ENCODE data around the gene IRAK2. TPM values are rescaled to one million over a fixed set of nuclear protein-coding genes. Genes with fewer than 3 reads are reported as not detected.

Gene IRAK2
- total and polyA plus RNA-seq, 4 donors = 2.9 to 33.1 (median 10.0) TPM

DNA sequence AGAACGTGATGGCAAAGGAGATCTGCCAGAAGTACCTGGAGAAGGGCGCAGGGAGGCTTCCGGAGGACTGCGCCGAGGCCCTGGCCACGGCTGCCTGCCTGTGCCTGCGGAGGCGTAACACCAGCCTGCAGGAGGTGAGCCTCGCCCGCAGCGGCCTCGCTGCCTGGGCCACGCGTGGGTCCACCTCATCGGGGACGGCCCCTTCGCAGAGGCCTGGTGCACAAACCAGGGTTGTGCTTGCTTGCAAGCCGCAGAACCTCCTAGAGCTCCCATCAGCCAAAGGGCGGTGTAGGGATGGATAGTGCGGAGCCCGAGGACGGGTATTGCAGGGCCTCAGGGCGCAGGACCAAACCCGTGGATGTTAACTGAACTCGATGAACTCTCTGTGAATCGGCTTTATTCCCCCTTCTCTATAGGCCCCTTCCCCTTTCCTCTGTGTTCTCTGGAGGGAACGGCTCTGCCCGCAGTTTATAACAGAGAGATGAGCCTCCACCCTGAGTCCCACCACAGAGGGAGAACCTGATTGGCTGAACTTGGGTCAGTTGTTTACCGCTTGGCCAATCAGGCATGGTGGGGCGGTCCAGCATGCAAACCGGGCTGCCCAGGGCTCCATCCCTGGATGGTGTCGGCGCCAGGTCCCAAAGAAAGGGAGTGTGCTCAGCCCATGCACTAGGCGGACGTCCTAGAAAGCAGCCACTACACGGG lies 70.0 kb downstream of the IRAK2 start:
- ATAC-seq (ENCODE audit: insufficient read depth, low FRiP score) (no peak), DNase-seq (no peak)
- H3K9ac ChIP-seq (ENCODE audit: insufficient read depth in 1 of 2, low read length in 2 of 2) = no peak overlapping the region
- WGBS, 2 donors = 93 to 94% methylated on average over 36 of the region's 36 CpGs
- H3K9me3 ChIP-seq (ENCODE audit: control insufficient read depth in 4 of 4, insufficient read depth in 3 of 4, low read length in 3 of 4) = no peaks in the 10 kb centered on the region
- no peak overlapping the region for H3K4me3 ChIP-seq
- no peaks in the 10 kb centered on the region for H3K27me3 ChIP-seq (ENCODE audit: control insufficient read depth in 3 of 3, insufficient read depth in 3 of 3, low read length in 2 of 3)
- H3K27ac ChIP-seq (ENCODE audit: low read depth in 1 of 2, low read length in 1 of 2) = peak overlapping the region in 1 of 2 donors; percentile 17
- TF ChIP-seq, protein P1, sequence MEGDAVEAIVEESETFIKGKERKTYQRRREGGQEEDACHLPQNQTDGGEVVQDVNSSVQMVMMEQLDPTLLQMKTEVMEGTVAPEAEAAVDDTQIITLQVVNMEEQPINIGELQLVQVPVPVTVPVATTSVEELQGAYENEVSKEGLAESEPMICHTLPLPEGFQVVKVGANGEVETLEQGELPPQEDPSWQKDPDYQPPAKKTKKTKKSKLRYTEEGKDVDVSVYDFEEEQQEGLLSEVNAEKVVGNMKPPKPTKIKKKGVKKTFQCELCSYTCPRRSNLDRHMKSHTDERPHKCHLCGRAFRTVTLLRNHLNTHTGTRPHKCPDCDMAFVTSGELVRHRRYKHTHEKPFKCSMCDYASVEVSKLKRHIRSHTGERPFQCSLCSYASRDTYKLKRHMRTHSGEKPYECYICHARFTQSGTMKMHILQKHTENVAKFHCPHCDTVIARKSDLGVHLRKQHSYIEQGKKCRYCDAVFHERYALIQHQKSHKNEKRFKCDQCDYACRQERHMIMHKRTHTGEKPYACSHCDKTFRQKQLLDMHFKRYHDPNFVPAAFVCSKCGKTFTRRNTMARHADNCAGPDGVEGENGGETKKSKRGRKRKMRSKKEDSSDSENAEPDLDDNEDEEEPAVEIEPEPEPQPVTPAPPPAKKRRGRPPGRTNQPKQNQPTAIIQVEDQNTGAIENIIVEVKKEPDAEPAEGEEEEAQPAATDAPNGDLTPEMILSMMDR (IDR thresholded peaks at IDR 0.05; ENCODE audit: control extremely low read depth, extremely low read depth) = no peak
- H3K36me3 ChIP-seq (ENCODE audit: control insufficient read depth in 4 of 4, insufficient read depth in 4 of 4, low read length in 4 of 4) = peaks cover 0 to 34% (median 0%) of the 10 kb centered on the region in 4 donors
- H3K4me1 ChIP-seq (ENCODE audit: control insufficient read depth in 5 of 5, insufficient read depth in 5 of 5, low read length in 5 of 5) = peaks cover 0 to 2% (median 0%) of the 10 kb centered on the region in 5 donors

DNA sequence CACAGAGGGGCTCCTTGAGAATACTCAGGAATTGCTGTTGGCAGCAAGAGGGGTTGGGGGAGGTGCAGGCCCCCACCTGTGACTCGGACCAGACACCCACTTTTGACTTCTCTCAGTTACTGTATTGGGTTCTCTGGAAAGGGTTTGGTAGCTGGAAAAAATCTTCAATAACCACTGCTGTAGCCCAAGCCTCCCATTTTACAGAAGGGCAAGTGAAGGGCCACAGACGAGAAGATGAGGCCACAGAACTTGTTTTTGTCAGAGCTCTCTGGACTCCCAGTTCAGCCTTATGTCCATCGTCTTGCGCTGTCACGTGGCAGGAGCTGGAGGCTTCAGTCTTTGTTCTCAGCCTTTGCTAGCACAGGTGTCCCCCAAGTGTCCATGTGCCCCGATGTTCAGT lies 70.8 kb downstream of the IRAK2 start:
- ATAC-seq (ENCODE audit: insufficient read depth, low FRiP score) = no peak
- no peak for DNase-seq
- Histone ChIP-seq H3K4me1 (ENCODE audit: control insufficient read depth in 5 of 5, insufficient read depth in 5 of 5, low read length in 5 of 5) (peaks cover 0 to 2% (median 0%) of the 10 kb centered on the region in 5 donors), H3K27me3 (ENCODE audit: control insufficient read depth in 3 of 3, insufficient read depth in 3 of 3, low read length in 2 of 3) (no peaks in the 10 kb centered on the region), H3K4me3 (no peak overlapping the region), H3K27ac (ENCODE audit: low read depth in 1 of 2, low read length in 1 of 2) (no peak overlapping the region), H3K9me3 (ENCODE audit: control insufficient read depth in 4 of 4, insufficient read depth in 3 of 4, low read length in 3 of 4) (no peaks in the 10 kb centered on the region), H3K9ac (ENCODE audit: insufficient read depth in 1 of 2, low read length in 2 of 2) (no peak overlapping the region), H3K36me3 (ENCODE audit: control insufficient read depth in 4 of 4, insufficient read depth in 4 of 4, low read length in 4 of 4) (peaks cover 0 to 33% (median 0%) of the 10 kb centered on the region in 4 donors)
- TF ChIP-seq, protein P1 (IDR thresholded peaks at IDR 0.05; ENCODE audit: control extremely low read depth, extremely low read depth) = no peak
- WGBS, 2 donors = 89 to 95% methylated on average over 6 of the region's 6 CpGs

DNA sequence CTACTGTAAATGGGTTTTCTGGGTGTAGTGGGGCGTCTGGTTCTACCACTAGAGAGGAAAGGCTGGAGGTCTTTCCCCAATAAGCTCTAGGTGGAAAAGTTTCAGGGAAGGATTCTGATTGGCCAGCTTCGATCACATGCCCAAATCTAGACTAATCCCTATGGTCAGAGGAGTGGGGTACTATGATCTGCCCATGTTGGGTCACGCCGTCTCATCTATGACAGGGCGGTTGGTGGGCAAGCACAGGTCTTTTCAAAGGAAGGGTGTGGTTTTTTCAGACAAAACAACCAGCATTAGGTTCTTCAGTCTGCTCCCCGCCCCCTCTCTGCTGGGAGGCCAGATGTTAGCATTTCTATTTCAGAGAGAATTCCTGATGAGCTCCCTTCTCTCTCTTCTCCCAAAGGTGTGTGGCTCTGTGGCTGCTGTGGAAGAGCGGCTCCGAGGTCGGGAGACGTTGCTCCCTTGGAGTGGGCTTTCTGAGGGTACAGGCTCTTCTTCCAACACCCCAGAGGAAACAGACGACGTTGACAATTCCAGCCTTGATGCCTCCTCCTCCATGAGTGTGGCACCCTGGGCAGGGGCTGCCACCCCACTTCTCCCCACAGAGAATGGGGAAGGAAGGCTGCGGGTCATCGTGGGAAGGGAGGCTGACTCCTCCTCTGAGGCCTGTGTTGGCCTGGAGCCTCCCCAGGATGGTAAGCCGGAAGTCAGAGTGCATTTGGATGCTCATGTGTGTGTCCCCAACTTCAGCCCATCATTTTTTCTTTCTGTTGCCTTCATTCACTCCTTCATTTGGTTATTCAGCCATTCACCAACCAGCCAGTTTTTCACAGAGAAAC lies 73.8 kb downstream of the IRAK2 start:
- TF ChIP-seq, protein P1 (IDR thresholded peaks at IDR 0.05; ENCODE audit: control extremely low read depth, extremely low read depth) = no peak
- H3K9ac ChIP-seq (ENCODE audit: insufficient read depth in 1 of 2, low read length in 2 of 2) = no peak overlapping the region
- no peak overlapping the region for H3K27ac ChIP-seq (ENCODE audit: low read depth in 1 of 2, low read length in 1 of 2)
- WGBS, 2 donors = 77 to 87% methylated on average over 15 of the region's 15 CpGs
- H3K36me3 ChIP-seq (ENCODE audit: control insufficient read depth in 4 of 4, insufficient read depth in 4 of 4, low read length in 4 of 4) = peaks cover 0 to 38% (median 0%) of the 10 kb centered on the region in 4 donors
- no peak for ATAC-seq (ENCODE audit: insufficient read depth, low FRiP score)
- H3K4me3 ChIP-seq = no peak overlapping the region
- DNase-seq = no peak
- H3K9me3 ChIP-seq (ENCODE audit: control insufficient read depth in 4 of 4, insufficient read depth in 3 of 4, low read length in 3 of 4) = no peaks in the 10 kb centered on the region
- H3K27me3 ChIP-seq (ENCODE audit: control insufficient read depth in 3 of 3, insufficient read depth in 3 of 3, low read length in 2 of 3) = no peaks in the 10 kb centered on the region
- peaks cover 0 to 2% (median 0%) of the 10 kb centered on the region in 5 donors for H3K4me1 ChIP-seq (ENCODE audit: control insufficient read depth in 5 of 5, insufficient read depth in 5 of 5, low read length in 5 of 5)

All from lung (tissue), 12 donors.